ENCODE measurements around the gene LRRC45.

The LRRC45 gene

DNA sequence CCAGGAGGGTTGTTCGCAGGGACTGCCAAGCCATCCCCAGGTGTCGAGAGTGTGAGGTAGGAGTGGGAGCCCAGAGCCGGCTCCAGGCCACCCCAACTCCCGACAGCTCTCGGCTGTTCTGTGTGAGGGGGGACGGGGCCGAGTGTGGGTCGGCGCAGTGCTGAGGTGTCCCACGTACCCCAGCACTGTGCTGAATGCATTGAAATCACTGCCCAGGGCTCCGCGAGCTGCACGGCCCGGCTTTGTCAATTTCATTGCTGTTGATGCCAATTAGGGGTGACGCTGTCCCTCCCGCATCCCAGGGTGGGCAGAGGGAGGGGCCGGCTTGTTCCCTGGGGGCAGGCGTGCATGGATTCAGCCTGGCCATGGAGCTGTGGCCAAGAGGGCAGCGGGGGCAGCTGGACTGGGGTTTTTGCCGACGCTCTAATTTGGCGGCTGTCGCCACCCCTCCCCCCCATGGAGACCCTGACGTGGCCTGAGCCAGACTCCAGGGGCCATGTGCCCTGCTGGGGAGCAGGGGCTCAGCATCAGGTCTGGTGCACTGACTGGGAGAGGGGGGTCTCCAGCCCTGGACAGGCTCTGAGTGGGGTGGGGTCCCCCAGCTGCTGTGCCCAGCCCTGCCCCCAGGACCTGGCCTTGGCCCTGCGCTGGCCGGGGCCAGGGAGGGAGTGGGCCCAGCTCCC lies 14.7 kb upstream of the LRRC45 start (continued):
- TF ChIP-seq, protein P1, sequence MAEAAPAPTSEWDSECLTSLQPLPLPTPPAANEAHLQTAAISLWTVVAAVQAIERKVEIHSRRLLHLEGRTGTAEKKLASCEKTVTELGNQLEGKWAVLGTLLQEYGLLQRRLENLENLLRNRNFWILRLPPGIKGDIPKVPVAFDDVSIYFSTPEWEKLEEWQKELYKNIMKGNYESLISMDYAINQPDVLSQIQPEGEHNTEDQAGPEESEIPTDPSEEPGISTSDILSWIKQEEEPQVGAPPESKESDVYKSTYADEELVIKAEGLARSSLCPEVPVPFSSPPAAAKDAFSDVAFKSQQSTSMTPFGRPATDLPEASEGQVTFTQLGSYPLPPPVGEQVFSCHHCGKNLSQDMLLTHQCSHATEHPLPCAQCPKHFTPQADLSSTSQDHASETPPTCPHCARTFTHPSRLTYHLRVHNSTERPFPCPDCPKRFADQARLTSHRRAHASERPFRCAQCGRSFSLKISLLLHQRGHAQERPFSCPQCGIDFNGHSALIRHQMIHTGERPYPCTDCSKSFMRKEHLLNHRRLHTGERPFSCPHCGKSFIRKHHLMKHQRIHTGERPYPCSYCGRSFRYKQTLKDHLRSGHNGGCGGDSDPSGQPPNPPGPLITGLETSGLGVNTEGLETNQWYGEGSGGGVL (tag by site-specific recombination; IDR thresholded peaks at IDR 0.05) = no peak
- TF ChIP-seq ZNF837 (tag by site-specific recombination; IDR thresholded peaks at IDR 0.05) (no peak), KLF8 (tag by site-specific recombination; IDR thresholded peaks at IDR 0.05) (0 out of 2 replicates have a peak, but pooled peaks have one; percentile 10), ZNF433 (tag by site-specific recombination; IDR thresholded peaks at IDR 0.05; ENCODE audit: low read depth) (no peak)
- TF ChIP-seq, protein P2, sequence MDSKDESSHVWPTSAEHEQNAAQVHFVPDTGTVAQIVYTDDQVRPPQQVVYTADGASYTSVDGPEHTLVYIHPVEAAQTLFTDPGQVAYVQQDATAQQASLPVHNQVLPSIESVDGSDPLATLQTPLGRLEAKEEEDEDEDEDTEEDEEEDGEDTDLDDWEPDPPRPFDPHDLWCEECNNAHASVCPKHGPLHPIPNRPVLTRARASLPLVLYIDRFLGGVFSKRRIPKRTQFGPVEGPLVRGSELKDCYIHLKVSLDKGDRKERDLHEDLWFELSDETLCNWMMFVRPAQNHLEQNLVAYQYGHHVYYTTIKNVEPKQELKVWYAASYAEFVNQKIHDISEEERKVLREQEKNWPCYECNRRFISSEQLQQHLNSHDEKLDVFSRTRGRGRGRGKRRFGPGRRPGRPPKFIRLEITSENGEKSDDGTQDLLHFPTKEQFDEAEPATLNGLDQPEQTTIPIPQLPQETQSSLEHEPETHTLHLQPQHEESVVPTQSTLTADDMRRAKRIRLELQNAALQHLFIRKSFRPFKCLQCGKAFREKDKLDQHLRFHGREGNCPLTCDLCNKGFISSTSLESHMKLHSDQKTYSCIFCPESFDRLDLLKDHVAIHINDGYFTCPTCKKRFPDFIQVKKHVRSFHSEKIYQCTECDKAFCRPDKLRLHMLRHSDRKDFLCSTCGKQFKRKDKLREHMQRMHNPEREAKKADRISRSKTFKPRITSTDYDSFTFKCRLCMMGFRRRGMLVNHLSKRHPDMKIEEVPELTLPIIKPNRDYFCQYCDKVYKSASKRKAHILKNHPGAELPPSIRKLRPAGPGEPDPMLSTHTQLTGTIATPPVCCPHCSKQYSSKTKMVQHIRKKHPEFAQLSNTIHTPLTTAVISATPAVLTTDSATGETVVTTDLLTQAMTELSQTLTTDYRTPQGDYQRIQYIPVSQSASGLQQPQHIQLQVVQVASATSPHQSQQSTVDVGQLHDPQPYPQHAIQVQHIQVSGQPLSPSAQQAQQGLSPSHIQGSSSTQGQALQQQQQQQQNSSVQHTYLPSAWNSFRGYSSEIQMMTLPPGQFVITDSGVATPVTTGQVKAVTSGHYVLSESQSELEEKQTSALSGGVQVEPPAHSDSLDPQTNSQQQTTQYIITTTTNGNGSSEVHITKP (tag by site-specific recombination; IDR thresholded peaks at IDR 0.05) = 0 out of 2 replicates have a peak, but pooled peaks have one; percentile 25
- TF ChIP-seq, protein P3, sequence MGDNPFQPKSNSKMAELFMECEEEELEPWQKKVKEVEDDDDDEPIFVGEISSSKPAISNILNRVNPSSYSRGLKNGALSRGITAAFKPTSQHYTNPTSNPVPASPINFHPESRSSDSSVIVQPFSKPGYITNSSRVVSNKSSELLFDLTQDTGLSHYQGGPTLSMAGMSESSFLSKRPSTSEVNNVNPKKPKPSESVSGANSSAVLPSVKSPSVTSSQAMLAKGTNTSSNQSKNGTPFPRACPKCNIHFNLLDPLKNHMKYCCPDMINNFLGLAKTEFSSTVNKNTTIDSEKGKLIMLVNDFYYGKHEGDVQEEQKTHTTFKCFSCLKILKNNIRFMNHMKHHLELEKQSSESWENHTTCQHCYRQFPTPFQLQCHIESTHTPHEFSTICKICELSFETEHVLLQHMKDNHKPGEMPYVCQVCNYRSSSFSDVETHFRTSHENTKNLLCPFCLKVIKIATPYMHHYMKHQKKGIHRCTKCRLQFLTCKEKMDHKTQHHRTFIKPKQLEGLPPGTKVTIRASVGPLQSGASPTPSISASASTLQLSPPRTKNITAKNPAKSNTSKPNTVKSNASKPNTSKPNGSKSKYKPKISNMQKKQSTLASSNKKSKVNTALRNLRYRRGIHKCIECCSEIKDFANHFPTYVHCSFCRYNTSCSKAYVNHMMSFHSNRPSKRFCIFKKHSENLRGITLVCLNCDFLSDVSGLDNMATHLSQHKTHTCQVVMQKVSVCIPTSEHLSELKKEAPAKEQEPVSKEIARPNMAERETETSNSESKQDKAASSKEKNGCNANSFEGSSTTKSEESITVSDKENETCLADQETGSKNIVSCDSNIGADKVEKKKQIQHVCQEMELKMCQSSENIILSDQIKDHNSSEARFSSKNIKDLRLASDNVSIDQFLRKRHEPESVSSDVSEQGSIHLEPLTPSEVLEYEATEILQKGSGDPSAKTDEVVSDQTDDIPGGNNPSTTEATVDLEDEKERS (tag by site-specific recombination; IDR thresholded peaks at IDR 0.05) = no peak

DNA sequence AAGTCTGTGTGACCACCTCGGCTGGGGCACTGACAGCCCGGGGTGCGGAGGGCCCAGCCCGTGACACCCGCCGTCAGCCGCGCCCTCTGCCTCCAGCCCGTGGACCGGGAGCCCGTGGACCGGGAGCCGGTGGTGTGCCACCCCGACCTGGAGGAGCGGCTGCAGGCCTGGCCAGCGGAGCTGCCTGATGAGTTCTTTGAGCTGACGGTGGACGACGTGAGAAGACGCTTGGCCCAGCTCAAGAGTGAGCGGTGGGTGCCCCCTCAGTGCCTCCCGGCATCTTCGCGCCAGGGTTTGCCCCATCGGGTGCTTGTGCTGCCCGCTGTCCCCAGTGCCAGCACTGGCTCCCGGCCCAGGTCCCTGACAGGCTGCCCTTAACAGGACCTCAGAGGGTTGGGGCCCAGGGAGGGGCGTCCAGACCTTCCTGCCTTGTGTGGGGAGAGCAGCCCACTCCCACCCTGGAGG lies 14.1 kb upstream of the LRRC45 start:
- H3K4me3 ChIP-seq (ENCODE audit: low read depth, low read length) = no peak overlapping the region
- POLR2A ChIA-PET = no interaction called here
- CTCF ChIA-PET = interaction anchor here (0.7 to 4.7 kb wide), 4 partner anchors 12 to 50 kb away, joined by 3 to 30 read pairs (median 6); partner anchors contain the start of gene NOTUM
- peaks cover 0 to 5% of the 10 kb centered on the region in 2 experiments; a peak in 1 of 3 replicates for H3K36me3 ChIP-seq (ENCODE audit: control insufficient read depth in 2 of 2, insufficient read depth in 1 of 2, low read length in 2 of 2)
- H3K4me1 ChIP-seq (ENCODE audit: control insufficient read depth, insufficient read depth, low read length) = no peaks in the 10 kb centered on the region; the same call in 1 of the 2 replicates
- H3K27ac ChIP-seq (ENCODE audit: extremely low read depth, low read depth, low read length) = no peak overlapping the region
- H3K9me3 ChIP-seq (ENCODE audit: control insufficient read depth, insufficient read depth, low read depth, low read length) = no peaks in the 10 kb centered on the region
- TF ChIP-seq ZNF658 (tag by site-specific recombination; IDR thresholded peaks at IDR 0.05) (no peak), ZNF707 (tag by site-specific recombination; IDR thresholded peaks at IDR 0.05) (no peak), ZNF555 (tag by site-specific recombination; conservative IDR thresholded peaks at IDR 0.05) (no peak), ZNF558 (tag by site-specific recombination; IDR thresholded peaks at IDR 0.05) (no peak), ZNF623 (tag by site-specific recombination; IDR thresholded peaks at IDR 0.05) (no peak), KLF8 (tag by site-specific recombination; IDR thresholded peaks at IDR 0.05) (0 out of 2 replicates have a peak, but pooled peaks have one; percentile 1), ZNF311 (tag by site-specific recombination; IDR thresholded peaks at IDR 0.05; ENCODE audit: borderline replicate concordance) (no peak), ZNF664 (tag by site-specific recombination; IDR thresholded peaks at IDR 0.05) (no peak), ZNF792 (tag by site-specific recombination; IDR thresholded peaks at IDR 0.05) (no peak)
- TF ChIP-seq, protein P4, sequence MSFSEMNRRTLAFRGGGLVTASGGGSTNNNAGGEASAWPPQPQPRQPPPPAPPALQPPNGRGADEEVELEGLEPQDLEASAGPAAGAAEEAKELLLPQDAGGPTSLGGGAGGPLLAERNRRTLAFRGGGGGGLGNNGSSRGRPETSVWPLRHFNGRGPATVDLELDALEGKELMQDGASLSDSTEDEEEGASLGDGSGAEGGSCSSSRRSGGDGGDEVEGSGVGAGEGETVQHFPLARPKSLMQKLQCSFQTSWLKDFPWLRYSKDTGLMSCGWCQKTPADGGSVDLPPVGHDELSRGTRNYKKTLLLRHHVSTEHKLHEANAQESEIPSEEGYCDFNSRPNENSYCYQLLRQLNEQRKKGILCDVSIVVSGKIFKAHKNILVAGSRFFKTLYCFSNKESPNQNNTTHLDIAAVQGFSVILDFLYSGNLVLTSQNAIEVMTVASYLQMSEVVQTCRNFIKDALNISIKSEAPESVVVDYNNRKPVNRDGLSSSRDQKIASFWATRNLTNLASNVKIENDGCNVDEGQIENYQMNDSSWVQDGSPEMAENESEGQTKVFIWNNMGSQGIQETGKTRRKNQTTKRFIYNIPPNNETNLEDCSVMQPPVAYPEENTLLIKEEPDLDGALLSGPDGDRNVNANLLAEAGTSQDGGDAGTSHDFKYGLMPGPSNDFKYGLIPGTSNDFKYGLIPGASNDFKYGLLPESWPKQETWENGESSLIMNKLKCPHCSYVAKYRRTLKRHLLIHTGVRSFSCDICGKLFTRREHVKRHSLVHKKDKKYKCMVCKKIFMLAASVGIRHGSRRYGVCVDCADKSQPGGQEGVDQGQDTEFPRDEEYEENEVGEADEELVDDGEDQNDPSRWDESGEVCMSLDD (tag by site-specific recombination; IDR thresholded peaks at IDR 0.05) = no peak
- TF ChIP-seq, protein P5, sequence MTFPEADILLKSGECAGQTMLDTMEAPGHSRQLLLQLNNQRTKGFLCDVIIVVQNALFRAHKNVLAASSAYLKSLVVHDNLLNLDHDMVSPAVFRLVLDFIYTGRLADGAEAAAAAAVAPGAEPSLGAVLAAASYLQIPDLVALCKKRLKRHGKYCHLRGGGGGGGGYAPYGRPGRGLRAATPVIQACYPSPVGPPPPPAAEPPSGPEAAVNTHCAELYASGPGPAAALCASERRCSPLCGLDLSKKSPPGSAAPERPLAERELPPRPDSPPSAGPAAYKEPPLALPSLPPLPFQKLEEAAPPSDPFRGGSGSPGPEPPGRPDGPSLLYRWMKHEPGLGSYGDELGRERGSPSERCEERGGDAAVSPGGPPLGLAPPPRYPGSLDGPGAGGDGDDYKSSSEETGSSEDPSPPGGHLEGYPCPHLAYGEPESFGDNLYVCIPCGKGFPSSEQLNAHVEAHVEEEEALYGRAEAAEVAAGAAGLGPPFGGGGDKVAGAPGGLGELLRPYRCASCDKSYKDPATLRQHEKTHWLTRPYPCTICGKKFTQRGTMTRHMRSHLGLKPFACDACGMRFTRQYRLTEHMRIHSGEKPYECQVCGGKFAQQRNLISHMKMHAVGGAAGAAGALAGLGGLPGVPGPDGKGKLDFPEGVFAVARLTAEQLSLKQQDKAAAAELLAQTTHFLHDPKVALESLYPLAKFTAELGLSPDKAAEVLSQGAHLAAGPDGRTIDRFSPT (tag by site-specific recombination; IDR thresholded peaks at IDR 0.05) = peak; percentile 66; the same call in 1 of the 2 replicates
- TF ChIP-seq, protein P6, sequence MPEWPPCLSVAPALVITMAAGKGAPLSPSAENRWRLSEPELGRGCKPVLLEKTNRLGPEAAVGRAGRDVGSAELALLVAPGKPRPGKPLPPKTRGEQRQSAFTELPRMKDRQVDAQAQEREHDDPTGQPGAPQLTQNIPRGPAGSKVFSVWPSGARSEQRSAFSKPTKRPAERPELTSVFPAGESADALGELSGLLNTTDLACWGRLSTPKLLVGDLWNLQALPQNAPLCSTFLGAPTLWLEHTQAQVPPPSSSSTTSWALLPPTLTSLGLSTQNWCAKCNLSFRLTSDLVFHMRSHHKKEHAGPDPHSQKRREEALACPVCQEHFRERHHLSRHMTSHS (tag by site-specific recombination; IDR thresholded peaks at IDR 0.05) = no peak
- TF ChIP-seq, protein P7, sequence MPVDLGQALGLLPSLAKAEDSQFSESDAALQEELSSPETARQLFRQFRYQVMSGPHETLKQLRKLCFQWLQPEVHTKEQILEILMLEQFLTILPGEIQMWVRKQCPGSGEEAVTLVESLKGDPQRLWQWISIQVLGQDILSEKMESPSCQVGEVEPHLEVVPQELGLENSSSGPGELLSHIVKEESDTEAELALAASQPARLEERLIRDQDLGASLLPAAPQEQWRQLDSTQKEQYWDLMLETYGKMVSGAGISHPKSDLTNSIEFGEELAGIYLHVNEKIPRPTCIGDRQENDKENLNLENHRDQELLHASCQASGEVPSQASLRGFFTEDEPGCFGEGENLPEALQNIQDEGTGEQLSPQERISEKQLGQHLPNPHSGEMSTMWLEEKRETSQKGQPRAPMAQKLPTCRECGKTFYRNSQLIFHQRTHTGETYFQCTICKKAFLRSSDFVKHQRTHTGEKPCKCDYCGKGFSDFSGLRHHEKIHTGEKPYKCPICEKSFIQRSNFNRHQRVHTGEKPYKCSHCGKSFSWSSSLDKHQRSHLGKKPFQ (tag by site-specific recombination; IDR thresholded peaks at IDR 0.05) = no peak

Data from HEK293 (cell line).